ENCODE data around the gene PKDCC. TPM values are rescaled to one million over a fixed set of nuclear protein-coding genes. Genes with fewer than 3 reads are reported as not detected.

The PKDCC gene
- total and polyA plus RNA-seq, 2 of the 8 experiments (the other 6 are each of a cell fraction or from before 2014, with no cell fraction given), result 49.9 to 80.1 TPM

GRCh38 chr2:42010743-42011298 is 37.0 kb upstream of the PKDCC start:
- H3K4me3 ChIP-seq (ENCODE audit: extremely low read depth in 1 of 4, insufficient read depth in 2 of 4, low read depth in 3 of 4, low read length in 4 of 4), result no peak overlapping the region
- H2BK120ac ChIP-seq (replicated peaks; ENCODE audit: low read depth, low read length), result no peak overlapping the region
- ChIA-PET CTCF (ENCODE audit: partially characterized antibody) (interaction anchor here (1.0 to 3.3 kb wide), 5 partner anchors 24 to 73 kb away, joined by 3 to 9 read pairs (median 3); no protein-coding TSS in a partner anchor), POLR2A (ENCODE audit: partially characterized antibody) (interaction anchor here (1.6 to 1.8 kb wide), 2 partner anchors 9 to 37 kb away, joined by 3 to 5 read pairs; partner anchors contain the start of gene PKDCC)
- no peak overlapping the region for H3K23ac ChIP-seq (ENCODE audit: insufficient read length)
- H4K5ac ChIP-seq (ENCODE audit: insufficient read length, low read depth, low read length), result no peak overlapping the region
- no peak overlapping the region for H2AFZ ChIP-seq (ENCODE audit: low read length)
- FAIRE-seq (no peak), DNase-seq (ENCODE audit: low read depth in 1 of 2, low spot score in 2 of 2) (no peak)
- no peak overlapping the region for H3K27ac ChIP-seq (ENCODE audit: low read depth, low read length)
- no peaks in the 10 kb centered on the region for H3K23me2 ChIP-seq (ENCODE audit: low read depth, low read length)
- no peak overlapping the region for H3K14ac ChIP-seq (ENCODE audit: insufficient read length)
- peaks cover 0 to 5% of the 10 kb centered on the region in 2 experiments; a peak in 1 of 4 replicates for H3K9me3 ChIP-seq (ENCODE audit: insufficient read depth in 2 of 2, low read depth in 1 of 2, low read length in 1 of 2)
- no peak overlapping the region for H2BK15ac ChIP-seq (ENCODE audit: low read length)
- no peak overlapping the region for H3K9ac ChIP-seq (replicated peaks in 1 of 4; ENCODE audit: extremely low read depth in 1 of 4, low read depth in 3 of 4, low read length in 3 of 4)
- H4K91ac ChIP-seq (replicated peaks; ENCODE audit: insufficient read length, low read length), result no peak overlapping the region
- H3K56ac ChIP-seq (replicated peaks; ENCODE audit: insufficient read length, low read depth, low read length), result no peak overlapping the region
- 91% methylated on average over 11 of the region's 11 CpGs; no CpG with 5 or more reads in 1 of the 2 experiments for WGBS, 2 experiments (ENCODE audit: extremely low coverage in 1 of 2, insufficient coverage in 1 of 2, insufficient read length in 1 of 2, insufficient replicate concordance in 2 of 2, low coverage in 1 of 2, low lambda C conversion rate in 2 of 2, missing lambda C conversion rate in 1 of 2)
- no peaks in the 10 kb centered on the region for H3K79me1 ChIP-seq (ENCODE audit: low read depth, low read length)
- no peak overlapping the region for H3K4me2 ChIP-seq (ENCODE audit: insufficient read depth in 1 of 2, low read depth in 2 of 2, low read length in 2 of 2)
- no peaks in the 10 kb centered on the region for H4K20me1 ChIP-seq (replicated peaks in 1 of 2; ENCODE audit: control insufficient read depth in 1 of 2, insufficient read depth in 2 of 2, low read length in 2 of 2)
- no peak overlapping the region for H2BK20ac ChIP-seq (ENCODE audit: low read length)
- H2BK12ac ChIP-seq (ENCODE audit: low read depth, low read length), result no peak overlapping the region
- no peak overlapping the region; the same call in 1 of the 2 replicates for H3K18ac ChIP-seq (ENCODE audit: extremely low read depth, low read length)
- no peaks in the 10 kb centered on the region for H3K79me2 ChIP-seq (ENCODE audit: control insufficient read depth in 1 of 2, insufficient read depth in 2 of 2, low read length in 2 of 2)
- no peak overlapping the region for H4K8ac ChIP-seq (ENCODE audit: extremely low read depth, insufficient read depth, low read length)
- no peak overlapping the region for H2AK5ac ChIP-seq (ENCODE audit: low read depth, low read length)
- H3K27me3 ChIP-seq (replicated peaks in 1 of 4; ENCODE audit: control insufficient read depth in 3 of 4, extremely low read depth in 1 of 4, insufficient read depth in 3 of 4, low read length in 3 of 4), result no peaks in the 10 kb centered on the region
- H2BK5ac ChIP-seq (ENCODE audit: low read depth, low read length), result no peak overlapping the region
- H3K4me1 ChIP-seq (replicated peaks in 1 of 4; ENCODE audit: control insufficient read depth in 3 of 4, insufficient read depth in 4 of 4, low read length in 3 of 4), result no peaks in the 10 kb centered on the region
- no peak overlapping the region for H3K4ac ChIP-seq (replicated peaks; ENCODE audit: insufficient read length, low read depth, low read length)
- H3K36me3 ChIP-seq (ENCODE audit: control insufficient read depth in 2 of 4, insufficient read depth in 4 of 4, low read length in 3 of 4), result no peaks in the 10 kb centered on the region
- TF ChIP-seq CTBP2 (IDR thresholded peaks at IDR 0.05; ENCODE audit: borderline replicate concordance, insufficient read depth, insufficient read length, low read length), result no peak
- no peak for TF ChIP-seq RAD21 (IDR thresholded peaks at IDR 0.05 in 1 of 2, conservative IDR thresholded peaks at IDR 0.05 in 1 of 2; ENCODE audit: low read depth in 2 of 2, low read length in 2 of 2)
- no peak for TF ChIP-seq TAF7 (optimal IDR thresholded peaks at IDR 0.05; ENCODE audit: borderline replicate concordance, low read depth, low read length)
- no peak for TF ChIP-seq SIN3A (conservative IDR thresholded peaks at IDR 0.05 in 1 of 2, IDR thresholded peaks at IDR 0.05 in 1 of 2; ENCODE audit: low read depth in 1 of 2, low read length in 2 of 2)
- TF ChIP-seq TEAD4 (IDR thresholded peaks at IDR 0.05; ENCODE audit: low read depth, low read length), result no peak
- no peak for TF ChIP-seq EP300 (IDR thresholded peaks at IDR 0.05; ENCODE audit: borderline replicate concordance in 1 of 2, low read depth in 2 of 2, low read length in 2 of 2)
- TF ChIP-seq SP4 (IDR thresholded peaks at IDR 0.05; ENCODE audit: low read length), result no peak
- TF ChIP-seq CBX5 (IDR thresholded peaks at IDR 0.05; ENCODE audit: low read depth, low read length), result no peak
- no peak for TF ChIP-seq JUN (IDR thresholded peaks at IDR 0.05; ENCODE audit: low read depth, low read length)
